HCT116 (cell line): ENCODE results near the gene MSTN. TPM values are rescaled to one million over a fixed set of nuclear protein-coding genes. Genes with fewer than 3 reads are reported as not detected.

Experiments
- ATAC-seq: fragments of 200-7000 bp; cut with Tn5 transposase; 2 replicates; pipeline ENCODE4 v1.9.1; 2020; ENCODE audit warnings: mild to moderate bottlenecking, moderate library complexity
- BruUV-seq: library from RNA; stranded (reverse); fragments of 400-500 nt; replicated peaks from 2 replicates; lab custom pipeline; 2021; lab: Mats Ljungman, UMichigan
- CTCF ChIA-PET: fragments of 300-600 bp; sonication (Branson Sonifier 250); formaldehyde crosslinking; loops from one replicate; lab custom pipeline; 2021; ENCODE audit warnings: antibody characterized with exemption; lab: Charles Lee
- POLR2A ChIA-PET: fragments of 300-600, 350-600 bp; sonication (Branson Sonifier 250); formaldehyde crosslinking; loops from one replicate; lab custom pipeline; 2021; ENCODE audit warnings: antibody characterized with exemption; lab: Charles Lee
- RAD21 ChIA-PET, 2 experiments: fragments of 300-600 bp; sonication (Branson Sonifier 250); formaldehyde crosslinking; loops; one replicate each; lab custom pipeline; 2023; ENCODE audit warnings: low total read pairs in 2 of 2; ENCODE audit not compliant: uncharacterized antibody in 2 of 2, unreplicated experiment in 2 of 2, low non-redundant PET in 1 of 2; lab: Charles Lee
- DNase-seq: peaks from one replicate; pipeline ENCODE4 v3.0.0-alpha.2; 2010; ENCODE audit warnings: low read depth, low spot score
- H2AFZ ChIP-seq: fragments of 200-600 bp; shearing (Covaris generic), sonication (generic); 2 replicates; pipeline ENCODE4 v1.6.1; 2017; ENCODE audit warnings: low read depth, mixed run types, mixed read lengths, antibody characterized with exemption, low read length; ENCODE audit not compliant: poor library complexity, severe bottlenecking
- H3K27ac ChIP-seq: 2 replicates; pipeline ENCODE4 v1.5.1; 2012; ENCODE audit warnings: low read depth, low read length
- H3K27me3 ChIP-seq: fragments of 200-600 bp; sonication (generic); 2 replicates; pipeline ENCODE4 v1.6.1; 2016; ENCODE audit warnings: mixed run types, low read length, mixed read lengths; ENCODE audit not compliant: insufficient read depth
- H3K36me3 ChIP-seq, 2 experiments: fragments of 200-500 bp in 1 of 2; fragments of 200-600 bp in 1 of 2; sonication (Bioruptor generic) in 1 of 2; sonication (generic) in 1 of 2; 2 replicates each; pipeline versions ENCODE4 v1.5.1 to v1.6.1; 2014 to 2016; ENCODE audit warnings: low read length in 2 of 2, inconsistent platforms in 1 of 2, mixed read lengths in 1 of 2, mixed run types in 1 of 2; ENCODE audit not compliant: insufficient read depth in 2 of 2, control insufficient read depth in 1 of 2
- H3K4me1 ChIP-seq, 2 experiments: fragments of 200-600 bp in 1 of 2; sonication (generic) in 1 of 2; 2 replicates each; pipeline versions ENCODE4 v1.5.1 to v1.6.1; 2012 to 2017; ENCODE audit warnings: low read length in 2 of 2, inconsistent platforms in 1 of 2, mild to moderate bottlenecking in 1 of 2, mixed read lengths in 1 of 2, mixed run types in 1 of 2, moderate library complexity in 1 of 2; ENCODE audit not compliant: insufficient read depth in 2 of 2, control insufficient read depth in 1 of 2
- H3K4me2 ChIP-seq: fragments of 200-600 bp; sonication (generic); 2 replicates; pipeline ENCODE4 v1.6.1; 2017; ENCODE audit warnings: mixed run types, low read length, mixed read lengths
- H3K4me3 ChIP-seq, 2 experiments: fragments of 200-600 bp in 1 of 2; sonication (generic) in 1 of 2; replicated peaks in 1 of 2; 2 replicates each; pipeline ENCODE4 v1.5.1; 2011 to 2016; ENCODE audit warnings: low read length in 2 of 2, control low read depth in 1 of 2, low read depth in 1 of 2, mild to moderate bottlenecking in 1 of 2, mixed read lengths in 1 of 2, mixed run types in 1 of 2
- H3K79me2 ChIP-seq: fragments of 200-600 bp; sonication (generic); 2 replicates; pipeline ENCODE4 v1.6.1; 2017; ENCODE audit warnings: mild to moderate bottlenecking, mixed run types, low read length, moderate library complexity, mixed read lengths; ENCODE audit not compliant: insufficient read depth
- H3K9ac ChIP-seq: fragments of 200-600 bp; sonication (generic); 2 replicates; pipeline ENCODE4 v1.6.1; 2016; ENCODE audit warnings: low read length, mixed read lengths
- H3K9me2 ChIP-seq: fragments of 200-600 bp; sonication (generic), shearing (Covaris generic); 2 replicates; pipeline ENCODE4 v1.6.1; 2017; ENCODE audit warnings: mixed run types, mild to moderate bottlenecking, moderate library complexity; ENCODE audit not compliant: insufficient read depth
- H3K9me3 ChIP-seq, 2 experiments: fragments of 200-500 bp in 1 of 2; fragments of 200-600 bp in 1 of 2; sonication (Bioruptor generic) in 1 of 2; sonication (generic) in 1 of 2; 2 replicates each; pipeline ENCODE4 v1.6.1; 2014 to 2017; ENCODE audit warnings: low read length in 2 of 2, mixed read lengths in 2 of 2, inconsistent platforms in 1 of 2, low read depth in 1 of 2, mild to moderate bottlenecking in 1 of 2, mixed run types in 1 of 2, moderate library complexity in 1 of 2; ENCODE audit not compliant: control insufficient read depth in 1 of 2, insufficient read depth in 1 of 2
- H4K20me1 ChIP-seq: fragments of 200-600 bp; sonication (generic), shearing (Covaris generic); 2 replicates; pipeline ENCODE4 v1.6.1; 2017; ENCODE audit warnings: mixed run types, mild to moderate bottlenecking, moderate library complexity; ENCODE audit not compliant: insufficient read depth
- EGR1 ChIP-seq: IDR thresholded peaks from 2 replicates; pipeline ENCODE4 v1.6.1; 2012; ENCODE audit warnings: low read depth
- EZH2phosphoT487 ChIP-seq: fragments of 200-600 bp; IDR thresholded peaks from 2 replicates; pipeline ENCODE4 v1.6.1; 2018; ENCODE audit warnings: antibody characterized with exemption, borderline replicate concordance
- JUND ChIP-seq: IDR thresholded peaks from 2 replicates; pipeline ENCODE4 v1.6.1; 2012
- POLR2A ChIP-seq: IDR thresholded peaks from 2 replicates; pipeline ENCODE4 v1.7.0; 2011; ENCODE audit warnings: borderline replicate concordance; ENCODE audit not compliant: insufficient read depth, insufficient read length; ENCODE audit errors: extremely low read depth
- POLR2AphosphoS5 ChIP-seq: IDR thresholded peaks from 2 replicates; pipeline ENCODE4 v1.6.1; 2011; ENCODE audit warnings: mild to moderate bottlenecking, low read depth, low read length, moderate library complexity
- SIN3A ChIP-seq: IDR thresholded peaks from 2 replicates; pipeline ENCODE4 v1.6.1; 2012; ENCODE audit warnings: low read depth
- TCF7L2 ChIP-seq: IDR thresholded peaks from 2 replicates; pipeline ENCODE4 v1.7.0; 2011; ENCODE audit warnings: borderline replicate concordance, inconsistent platforms; ENCODE audit not compliant: insufficient read depth, insufficient read length; ENCODE audit errors: extremely low read depth
- ZNF274 ChIP-seq: fragments of 200-500 bp; sonication (Bioruptor generic); IDR thresholded peaks from 2 replicates; pipeline ENCODE4 v1.6.1; 2014; ENCODE audit warnings: mild to moderate bottlenecking, low read depth, low read length, inconsistent platforms
- intact Hi-C: fragments of 100-400 bp; cut with micrococcal nuclease; formaldehyde crosslinking; loops from 2 replicates; pipeline ENCODE4 v1.10.0; 2022
- total RNA-seq: library from RNA; stranded (reverse); gene quantifications from one replicate; pipeline ENCODE4 v1.2.1, GENCODE V29; 2021; ENCODE audit not compliant: unreplicated experiment
- TF ChIP-seq, protein P1 (sequence below): IDR thresholded peaks from 2 replicates; pipeline ENCODE4 v1.6.1; 2012; ENCODE audit warnings: low read depth
- TF ChIP-seq, protein P2 (sequence below): IDR thresholded peaks from 2 replicates; pipeline ENCODE4 v1.6.1; 2012

MSTN gene
- total RNA-seq, 1 experiment from 2014 or later: 0.12 TPM

DNA sequence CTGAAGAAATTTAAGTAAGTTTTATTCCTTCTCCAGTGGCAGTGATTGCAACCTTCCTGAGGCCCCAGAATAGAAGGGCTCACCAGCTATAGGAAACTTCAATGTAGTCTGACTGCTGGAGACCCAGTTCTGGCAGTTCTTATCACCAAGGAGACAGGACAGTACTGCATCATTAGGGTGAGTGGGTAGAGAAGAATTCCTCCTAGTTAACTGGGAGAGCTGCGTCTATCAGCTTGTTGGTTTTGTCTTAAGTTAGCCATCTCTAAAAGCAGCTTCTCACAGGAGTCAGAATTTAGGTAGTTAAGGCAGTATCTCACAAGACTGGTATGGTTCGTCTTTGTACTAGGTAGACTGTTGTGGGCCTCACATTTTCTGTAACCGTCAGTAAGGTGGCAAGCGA, 3.3 kb upstream of the MSTN start:
- no peaks in the 10 kb centered on the region for H3K79me2 ChIP-seq
- no peaks in the 10 kb centered on the region for H3K9me3 ChIP-seq
- H3K9ac ChIP-seq: no peak overlapping the region
- no peak overlapping the region for H3K4me3 ChIP-seq
- intact Hi-C loops: no loop called here
- H3K4me2 ChIP-seq: no peak overlapping the region
- H3K27me3 ChIP-seq: no peaks in the 10 kb centered on the region
- no TSS peak for BruUV-seq
- POLR2A ChIA-PET: no interaction called here
- H3K4me1 ChIP-seq: no peaks in the 10 kb centered on the region
- no peaks in the 10 kb centered on the region for H3K9me2 ChIP-seq
- H4K20me1 ChIP-seq: no peaks in the 10 kb centered on the region
- no peaks in the 10 kb centered on the region for H3K36me3 ChIP-seq
- no peak overlapping the region for H2AFZ ChIP-seq
- CTCF ChIA-PET: no interaction called here
- RAD21 ChIA-PET: no interaction called here
- ATAC-seq (no peak), DNase-seq (no peak)
- H3K27ac ChIP-seq: no peak overlapping the region
- no peak for TF ChIP-seq EZH2phosphoT487
- TF ChIP-seq, protein P1, sequence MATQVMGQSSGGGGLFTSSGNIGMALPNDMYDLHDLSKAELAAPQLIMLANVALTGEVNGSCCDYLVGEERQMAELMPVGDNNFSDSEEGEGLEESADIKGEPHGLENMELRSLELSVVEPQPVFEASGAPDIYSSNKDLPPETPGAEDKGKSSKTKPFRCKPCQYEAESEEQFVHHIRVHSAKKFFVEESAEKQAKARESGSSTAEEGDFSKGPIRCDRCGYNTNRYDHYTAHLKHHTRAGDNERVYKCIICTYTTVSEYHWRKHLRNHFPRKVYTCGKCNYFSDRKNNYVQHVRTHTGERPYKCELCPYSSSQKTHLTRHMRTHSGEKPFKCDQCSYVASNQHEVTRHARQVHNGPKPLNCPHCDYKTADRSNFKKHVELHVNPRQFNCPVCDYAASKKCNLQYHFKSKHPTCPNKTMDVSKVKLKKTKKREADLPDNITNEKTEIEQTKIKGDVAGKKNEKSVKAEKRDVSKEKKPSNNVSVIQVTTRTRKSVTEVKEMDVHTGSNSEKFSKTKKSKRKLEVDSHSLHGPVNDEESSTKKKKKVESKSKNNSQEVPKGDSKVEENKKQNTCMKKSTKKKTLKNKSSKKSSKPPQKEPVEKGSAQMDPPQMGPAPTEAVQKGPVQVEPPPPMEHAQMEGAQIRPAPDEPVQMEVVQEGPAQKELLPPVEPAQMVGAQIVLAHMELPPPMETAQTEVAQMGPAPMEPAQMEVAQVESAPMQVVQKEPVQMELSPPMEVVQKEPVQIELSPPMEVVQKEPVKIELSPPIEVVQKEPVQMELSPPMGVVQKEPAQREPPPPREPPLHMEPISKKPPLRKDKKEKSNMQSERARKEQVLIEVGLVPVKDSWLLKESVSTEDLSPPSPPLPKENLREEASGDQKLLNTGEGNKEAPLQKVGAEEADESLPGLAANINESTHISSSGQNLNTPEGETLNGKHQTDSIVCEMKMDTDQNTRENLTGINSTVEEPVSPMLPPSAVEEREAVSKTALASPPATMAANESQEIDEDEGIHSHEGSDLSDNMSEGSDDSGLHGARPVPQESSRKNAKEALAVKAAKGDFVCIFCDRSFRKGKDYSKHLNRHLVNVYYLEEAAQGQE: no peak
- no peak for TF ChIP-seq ZNF274
- TF ChIP-seq, all 23 proteins: peak for 0

DNA sequence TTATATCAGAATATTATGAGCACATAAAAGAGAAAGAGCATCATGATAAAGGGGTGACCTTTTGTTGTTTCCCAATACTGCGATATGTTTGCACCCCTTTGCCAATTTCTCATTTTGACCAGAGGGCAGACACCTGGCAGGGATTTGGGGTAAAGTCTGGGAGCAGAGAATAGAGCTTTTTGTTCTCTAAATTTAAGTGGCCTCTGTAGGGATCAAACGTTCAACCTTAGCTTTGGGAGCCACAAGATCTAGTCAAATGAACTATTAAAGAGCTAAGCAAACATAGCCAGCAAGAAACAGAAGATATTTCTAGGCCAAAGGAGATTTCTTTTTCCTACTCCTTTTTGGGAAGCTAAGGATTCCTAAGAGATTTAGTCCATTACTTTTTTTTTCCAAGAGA, 1.1 kb upstream of the MSTN start:
- no peak overlapping the region for H3K9ac ChIP-seq
- ChIA-PET CTCF (interaction anchor here (1.6 kb wide), 1 partner anchor 403 kb away, joined by 3 read pairs; no protein-coding TSS in a partner anchor), POLR2A (no interaction called here), RAD21 (no interaction called here)
- no peaks in the 10 kb centered on the region for H4K20me1 ChIP-seq
- no TSS peak for BruUV-seq
- intact Hi-C loops: no loop called here
- no peak overlapping the region for H3K4me2 ChIP-seq
- no peaks in the 10 kb centered on the region for H3K36me3 ChIP-seq
- no peaks in the 10 kb centered on the region for H3K9me2 ChIP-seq
- DNase-seq (no peak), ATAC-seq (no peak)
- no peaks in the 10 kb centered on the region for H3K4me1 ChIP-seq
- no peaks in the 10 kb centered on the region for H3K9me3 ChIP-seq
- no peak overlapping the region for H3K4me3 ChIP-seq
- no peaks in the 10 kb centered on the region for H3K79me2 ChIP-seq
- no peak for TF ChIP-seq EGR1
- TF ChIP-seq, protein P2, sequence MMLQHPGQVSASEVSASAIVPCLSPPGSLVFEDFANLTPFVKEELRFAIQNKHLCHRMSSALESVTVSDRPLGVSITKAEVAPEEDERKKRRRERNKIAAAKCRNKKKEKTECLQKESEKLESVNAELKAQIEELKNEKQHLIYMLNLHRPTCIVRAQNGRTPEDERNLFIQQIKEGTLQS: no peak
- TF ChIP-seq JUND: no peak
- no peak for TF ChIP-seq SIN3A
- no peak for TF ChIP-seq POLR2AphosphoS5
- TF ChIP-seq POLR2A: no peak
- TF ChIP-seq TCF7L2: no peak
- H2AFZ ChIP-seq: no peak overlapping the region
- no peak overlapping the region for H3K27ac ChIP-seq
- H3K27me3 ChIP-seq: no peaks in the 10 kb centered on the region
